Keratinocyte (primary cell): ENCODE data around the gene PRKCE. TPM values are rescaled to one million over a fixed set of nuclear protein-coding genes. Genes with fewer than 3 reads are reported as not detected.

Experiments
- DNase-seq: peaks from one replicate; pipeline ENCODE4 v3.0.0-alpha.2; 2011; ENCODE audit warnings: low read depth, missing footprints, low spot score
- FAIRE-seq: peaks from 2 replicates; lab custom pipeline; 2011; peaks lifted over from hg19 to GRCh38; lab: Jason Lieb, UNC
- H2AFZ ChIP-seq: 2 replicates; pipeline ENCODE4 v1.6.0; 2012; ENCODE audit warnings: low read length, control low read depth, inconsistent platforms; ENCODE audit not compliant: control insufficient read depth
- H3K27ac ChIP-seq: 2 replicates; pipeline ENCODE4 v1.5.1; 2011; ENCODE audit warnings: low read length; ENCODE audit not compliant: control insufficient read depth, insufficient read depth
- H3K27me3 ChIP-seq: 3 replicates; pipeline ENCODE4 v1.6.0; 2011; ENCODE audit warnings: low read length; ENCODE audit not compliant: control insufficient read depth, insufficient read depth; ENCODE audit errors: extremely low read depth
- H3K36me3 ChIP-seq, 2 experiments: 2 replicates in 1 of 2; 3 replicates in 1 of 2; pipeline ENCODE4 v1.5.1; 2011; ENCODE audit warnings: low read length in 2 of 2, mild to moderate bottlenecking in 1 of 2; ENCODE audit not compliant: control insufficient read depth in 2 of 2, insufficient read depth in 2 of 2; ENCODE audit errors: extremely low read depth in 1 of 2
- H3K4me1 ChIP-seq: 3 replicates; pipeline ENCODE4 v1.5.1; 2011; ENCODE audit warnings: low read length; ENCODE audit not compliant: control insufficient read depth, insufficient read depth; ENCODE audit errors: extremely low read depth
- H3K4me2 ChIP-seq: 3 replicates; pipeline ENCODE4 v1.6.0; 2011; ENCODE audit warnings: low read depth, low read length; ENCODE audit not compliant: control insufficient read depth, insufficient read depth; ENCODE audit errors: extremely low read depth
- H3K4me3 ChIP-seq, 3 experiments: fragments of 200-600 bp in 1 of 3; sonication (generic) in 1 of 3; 2 replicates in 2 of 3; 3 replicates in 1 of 3; pipeline ENCODE4 v1.5.1; 2011 to 2016; ENCODE audit warnings: low read length in 3 of 3, mild to moderate bottlenecking in 3 of 3, control low read depth in 2 of 3, inconsistent platforms in 1 of 3, low read depth in 1 of 3, mixed read lengths in 1 of 3, mixed run types in 1 of 3, moderate library complexity in 1 of 3; ENCODE audit not compliant: control insufficient read depth in 2 of 3, insufficient read depth in 2 of 3; ENCODE audit errors: extremely low read depth in 1 of 3
- H3K79me2 ChIP-seq: 2 replicates; pipeline ENCODE4 v1.6.0; 2012; ENCODE audit warnings: low read length; ENCODE audit not compliant: control insufficient read depth, insufficient read depth
- H3K9ac ChIP-seq: 3 replicates; pipeline ENCODE4 v1.6.0; 2011; ENCODE audit warnings: low read length; ENCODE audit not compliant: control insufficient read depth, insufficient read depth; ENCODE audit errors: extremely low read depth
- H3K9me1 ChIP-seq: 3 replicates; pipeline ENCODE4 v1.6.0; 2011; ENCODE audit warnings: low read length; ENCODE audit not compliant: control insufficient read depth, insufficient read depth; ENCODE audit errors: extremely low read depth
- H3K9me3 ChIP-seq: 2 replicates; pipeline ENCODE4 v1.5.1; 2012; ENCODE audit warnings: low read depth, low read length; ENCODE audit not compliant: control insufficient read depth
- H4K20me1 ChIP-seq: 3 replicates; pipeline ENCODE4 v1.6.0; 2011; ENCODE audit warnings: low read length; ENCODE audit not compliant: control insufficient read depth, insufficient read depth; ENCODE audit errors: extremely low read depth
- CTCF ChIP-seq, 3 experiments: IDR thresholded peaks in 1 of 3; conservative IDR thresholded peaks in 1 of 3; optimal IDR thresholded peaks in 1 of 3; 2 replicates in 2 of 3; 3 replicates in 1 of 3; pipeline versions ENCODE3 to v1.5.1; 2011; ENCODE audit warnings: low read length in 3 of 3, mild to moderate bottlenecking in 3 of 3, moderate library complexity in 2 of 3, control low read depth in 1 of 3, inconsistent platforms in 1 of 3; ENCODE audit not compliant: insufficient read depth in 2 of 3; ENCODE audit errors: extremely low read depth in 1 of 3
- EZH2 ChIP-seq: IDR thresholded peaks from one replicate; pipeline ENCODE4 v1.6.1; 2012; ENCODE audit warnings: inconsistent platforms, mild to moderate bottlenecking, low read length, moderate library complexity
- dilution Hi-C: fragments of 300-500 bp; cut with MboI; formaldehyde crosslinking; loops from one replicate; pipeline ENCODE4 v1.7.0; 2020; ENCODE audit warnings: low sequenced_read_pairs; ENCODE audit not compliant: extremely low pct_ligation_motif_present
- polyA plus RNA-seq, 5 experiments: library from polyadenylated mRNA; depleted of rRNA in 3 of 5; stranded (reverse) in 3 of 5; stranded (forward) in 1 of 5; unstranded in 1 of 5; fragments of >200 nt; gene quantifications; 1 replicate in 1 of 5; 2 replicates in 3 of 5; 3 replicates in 1 of 5; pipeline versions ENCODE4 v1.2.1 to v1.2.3, GENCODE V29; 2011 to 2012; ENCODE audit warnings: missing spikeins in 2 of 5, low read depth in 1 of 5, low replicate concordance in 1 of 5

PRKCE gene
- polyA plus RNA-seq, 1 donor (not counting 4 experiments of a cell fraction or from before 2014, with no cell fraction given) = 2.0 TPM

- peak within 1 kb of the TSS; percentile 89 for H3K27ac ChIP-seq
- dilution Hi-C loops = no loop called here
- H3K9ac ChIP-seq = peak within 1 kb of the TSS; percentile 89
- H2AFZ ChIP-seq = peak within 1 kb of the TSS; percentile 83
- H3K9me3 ChIP-seq = no peaks in the 10 kb centered on the region
- H3K27me3 ChIP-seq = no peaks in the 10 kb centered on the region
- H4K20me1 ChIP-seq = no peaks in the 10 kb centered on the region
- peak; percentile 50 for DNase-seq
- no peak for TF ChIP-seq EZH2
- no peak for TF ChIP-seq CTCF (optimal IDR thresholded peaks at IDR 0.05 in 1 of 3, IDR thresholded peaks at IDR 0.05 in 1 of 3, conservative IDR thresholded peaks at IDR 0.05 in 1 of 3; ENCODE audit: extremely low read depth in 1 of 3, insufficient read depth in 2 of 3, low read length in 3 of 3)
- peaks cover 34% of the 10 kb centered on the region for H3K79me2 ChIP-seq
- no peaks in the 10 kb centered on the region for H3K36me3 ChIP-seq
- no peaks in the 10 kb centered on the region for H3K9me1 ChIP-seq
- peak within 1 kb of the TSS; percentile 98 for H3K4me2 ChIP-seq
- peak within 1 kb of the TSS; percentile 79 to 83 (median 81) for H3K4me3 ChIP-seq
- peaks cover 25% of the 10 kb centered on the region for H3K4me1 ChIP-seq
- FAIRE-seq = no peak
Observed at GRCh38 chr2:45611020-45611859, 40.2 kb upstream of the PRKCE start, which contains the start of gene SRBD1. Gene SRBD1 (minus strand): TSS chr2:45611267. CDS start chr2:45605441, 5,826 bp downstream.

GRCh38 chr2:45612285-45612684 lies 39.2 kb upstream of the PRKCE start:
- dilution Hi-C loops = no loop called here
- Histone ChIP-seq H3K4me1 (peaks cover 25% of the 10 kb centered on the region), H3K4me2 (peak overlapping the region; percentile 98), H3K27ac (peak overlapping the region; percentile 89), H4K20me1 (no peaks in the 10 kb centered on the region), H3K9me3 (no peaks in the 10 kb centered on the region), H3K9me1 (no peaks in the 10 kb centered on the region), H3K9ac (no peak overlapping the region), H3K4me3 (no peak overlapping the region), H3K27me3 (no peaks in the 10 kb centered on the region), H3K79me2 (peaks cover 27% of the 10 kb centered on the region), H2AFZ (peak overlapping the region; percentile 83), H3K36me3 (no peaks in the 10 kb centered on the region)
- FAIRE-seq (no peak), DNase-seq (no peak)
- TF ChIP-seq CTCF (optimal IDR thresholded peaks at IDR 0.05 in 1 of 3, IDR thresholded peaks at IDR 0.05 in 1 of 3, conservative IDR thresholded peaks at IDR 0.05 in 1 of 3; ENCODE audit: extremely low read depth in 1 of 3, insufficient read depth in 2 of 3, low read length in 3 of 3) (no peak), EZH2 (no peak)
